GM12801 (cell line): ENCODE data around the gene ZSWIM6.

ENCODE experiments used
- CTCF ChIP-seq: IDR thresholded peaks from one replicate; pipeline ENCODE4 v1.5.1; 2011; ENCODE audit warnings: control low read depth; ENCODE audit not compliant: insufficient read length; ENCODE audit errors: extremely low read depth

Gene ZSWIM6

GRCh38 chr5:61348447-61348846 is 16.4 kb downstream of the ZSWIM6 start:
- no peak for TF ChIP-seq CTCF

GRCh38 chr5:61349935-61350334 is 17.9 kb downstream of the ZSWIM6 start:
- no peak for TF ChIP-seq CTCF

- no peak for TF ChIP-seq CTCF
Observed at GRCh38 chr5:61350535-61350934, 18.5 kb downstream of the ZSWIM6 start.

- TF ChIP-seq CTCF = no peak
Observed at GRCh38 chr5:61351733-61352132, 19.7 kb downstream of the ZSWIM6 start.

- no peak for TF ChIP-seq CTCF
Observed at GRCh38 chr5:61352180-61352579, 20.1 kb downstream of the ZSWIM6 start.

GRCh38 chr5:61352612-61353156 is 20.6 kb downstream of the ZSWIM6 start:
- TF ChIP-seq CTCF = no peak

- TF ChIP-seq CTCF = no peak
Observed at GRCh38 chr5:61353293-61353692, 21.2 kb downstream of the ZSWIM6 start.
